Uterus (tissue), 2 donors: Measurements from ENCODE around the gene PBX1.

ENCODE experiments used
- CTCF ChIP-seq, 4 experiments: fragments of 200-600 bp in 2 of 4; fragments of 450-650 bp in 2 of 4; sonication (generic) in 2 of 4; IDR thresholded peaks; one replicate each; pipeline ENCODE4 v1.5.1; 2016 to 2019; ENCODE audit warnings: antibody characterized with exemption in 4 of 4, mild to moderate bottlenecking in 2 of 4, moderate library complexity in 1 of 4
- POLR2A ChIP-seq, 2 donors: fragments of 450-650 bp; IDR thresholded peaks; one replicate each; pipeline ENCODE4 v1.6.1; 2016; ENCODE audit warnings: antibody characterized with exemption in 2 of 2, mild to moderate bottlenecking in 1 of 2, moderate library complexity in 1 of 2

- TF ChIP-seq CTCF (IDR thresholded peaks at IDR 0.05) (no peak), POLR2A (IDR thresholded peaks at IDR 0.05) (no peak)
Observed at GRCh38 chr1:164864161-164864560, 305.2 kb downstream of the PBX1 start.
